HUES64 (cell line): ENCODE results near the gene PPFIBP2.
"Not testable (repeated sequence)": the region's sequence is repeated elsewhere in the genome, so short reads cannot be mapped to it uniquely, and the experiment has no call there.

Experiments used
- H3K27ac ChIP-seq: 2 replicates; pipeline ENCODE4 v1.7.0; 2013; ENCODE audit warnings: low read depth, low read length, inconsistent platforms
- H3K27me3 ChIP-seq: 2 replicates; pipeline ENCODE4 v1.6.1; 2013; ENCODE audit warnings: mild to moderate bottlenecking, low read length; ENCODE audit not compliant: insufficient read depth
- H3K36me3 ChIP-seq: 2 replicates; pipeline ENCODE4 v1.6.1; 2013; ENCODE audit warnings: mild to moderate bottlenecking, low read length; ENCODE audit not compliant: insufficient read depth
- H3K4me1 ChIP-seq: 2 replicates; pipeline ENCODE4 v1.6.1; 2013; ENCODE audit warnings: mild to moderate bottlenecking, low read length, moderate library complexity; ENCODE audit not compliant: insufficient read depth
- H3K4me3 ChIP-seq: 2 replicates; pipeline ENCODE4 v1.5.1; 2013; ENCODE audit warnings: mild to moderate bottlenecking, low read length, moderate library complexity
- H3K9ac ChIP-seq: 2 replicates; pipeline ENCODE4 v1.6.1; 2013; ENCODE audit warnings: mild to moderate bottlenecking, low read depth, low read length
- H3K9me3 ChIP-seq: 2 replicates; pipeline ENCODE4 v1.6.1; 2013; ENCODE audit warnings: low read depth, low read length; ENCODE audit not compliant: insufficient read depth
- WGBS: fragments of 150-250, 120-280 bp; methylation state at CpG from one replicate; pipeline ENCODE4 v1.1.7; 2013; ENCODE audit warnings: missing lambda C conversion rate; 5-methylcytosine and 5-hydroxymethylcytosine counted together

Gene PPFIBP2

GRCh38 chr11:7655253-7656217 is 141.7 kb downstream of the PPFIBP2 start:
- WGBS, result 90% methylated on average over 14 of the region's 14 CpGs

GRCh38 chr11:7656704-7657103 is 142.9 kb downstream of the PPFIBP2 start:
- no peak overlapping the region for H3K9ac ChIP-seq
- no peak overlapping the region for H3K4me3 ChIP-seq
- H3K27me3 ChIP-seq, result no peaks in the 10 kb centered on the region
- H3K36me3 ChIP-seq, result peaks cover 11% of the 10 kb centered on the region; the same call in 1 of the 2 replicates
- WGBS, result 94% methylated on average over 11 of the region's 11 CpGs
- no peak overlapping the region for H3K27ac ChIP-seq
- H3K9me3 ChIP-seq, result no peaks in the 10 kb centered on the region
- no peaks in the 10 kb centered on the region for H3K4me1 ChIP-seq

More at GRCh38 chr11:7655253-7656217, 141.7 kb downstream of the PPFIBP2 start:
- Histone ChIP-seq H3K9ac (no peak overlapping the region), H3K9me3 (no peaks in the 10 kb centered on the region), H3K36me3 (peaks cover 12% of the 10 kb centered on the region; the same call in 1 of the 2 replicates), H3K27me3 (no peaks in the 10 kb centered on the region), H3K4me1 (no peaks in the 10 kb centered on the region), H3K4me3 (no peak overlapping the region), H3K27ac (no peak overlapping the region)

GRCh38 chr11:7657306-7658025 is 143.7 kb downstream of the PPFIBP2 start:
- WGBS, result 80% methylated on average over 15 of the region's 15 CpGs
- Histone ChIP-seq H3K9ac (no peak overlapping the region), H3K27ac (no peak overlapping the region), H3K4me3 (no peak overlapping the region), H3K4me1 (no peaks in the 10 kb centered on the region), H3K27me3 (no peaks in the 10 kb centered on the region), H3K9me3 (no peaks in the 10 kb centered on the region), H3K36me3 (peaks cover 7% of the 10 kb centered on the region; the same call in 1 of the 2 replicates)

- Histone ChIP-seq H3K9me3 (peaks cover 11% of the 10 kb centered on the region), H3K36me3 (peaks cover 43% of the 10 kb centered on the region)
- H3K4me1 ChIP-seq, H3K27me3 ChIP-seq, H3K4me3 ChIP-seq, H3K27ac ChIP-seq, H3K9ac ChIP-seq: not testable (repeated sequence)
- 90% methylated on average over 14 of the region's 16 CpGs for WGBS
These were observed 149.7 kb downstream of the PPFIBP2 start for GRCh38 chr11:7663531-7663930.

GRCh38 chr11:7664867-7665266 is 151.1 kb downstream of the PPFIBP2 start:
- H3K36me3 ChIP-seq, result peaks cover 54% of the 10 kb centered on the region
- no peaks in the 10 kb centered on the region for H3K27me3 ChIP-seq
- H3K4me3 ChIP-seq, result no peak overlapping the region
- no peak overlapping the region for H3K9ac ChIP-seq
- H3K9me3 ChIP-seq, result peaks cover 11% of the 10 kb centered on the region
- H3K27ac ChIP-seq, result no peak overlapping the region
- H3K4me1 ChIP-seq, result peaks cover 6% of the 10 kb centered on the region; the same call in 1 of the 2 replicates
- WGBS, result 97% methylated on average over 6 of the region's 6 CpGs

- H3K36me3 ChIP-seq, result peaks cover 61% of the 10 kb centered on the region
- H3K9me3 ChIP-seq, result peaks cover 11% of the 10 kb centered on the region
- H3K9ac ChIP-seq, result no peak overlapping the region
- H3K4me1 ChIP-seq, result peaks cover 6% of the 10 kb centered on the region; the same call in 1 of the 2 replicates
- 74% methylated on average over 20 of the region's 20 CpGs for WGBS
- H3K27ac ChIP-seq, result no peak overlapping the region
- no peaks in the 10 kb centered on the region for H3K27me3 ChIP-seq
- H3K4me3 ChIP-seq, result no peak overlapping the region
These were observed 151.9 kb downstream of the PPFIBP2 start for GRCh38 chr11:7665473-7666291.

- Histone ChIP-seq H3K9me3 (peaks cover 11% of the 10 kb centered on the region), H3K36me3 (peaks cover 64% of the 10 kb centered on the region), H3K27me3 (no peaks in the 10 kb centered on the region), H3K4me1 (peaks cover 6% of the 10 kb centered on the region; the same call in 1 of the 2 replicates), H3K4me3 (no peak overlapping the region), H3K9ac (no peak overlapping the region), H3K27ac (no peak overlapping the region)
- 95% methylated on average over 7 of the region's 7 CpGs for WGBS
These were observed 152.6 kb downstream of the PPFIBP2 start for GRCh38 chr11:7666292-7666866.

- Histone ChIP-seq H3K9ac (no peak overlapping the region), H3K36me3 (peaks cover 64% of the 10 kb centered on the region), H3K4me3 (no peak overlapping the region), H3K27ac (no peak overlapping the region; the same call in 1 of the 2 replicates), H3K9me3 (peaks cover 11% of the 10 kb centered on the region), H3K27me3 (no peaks in the 10 kb centered on the region), H3K4me1 (peaks cover 6% of the 10 kb centered on the region; the same call in 1 of the 2 replicates)
- WGBS, result 91% methylated on average over 2 of the region's 2 CpGs
These were observed 153.7 kb downstream of the PPFIBP2 start for GRCh38 chr11:7667460-7667859.

- H3K36me3 ChIP-seq, result peaks cover 64% of the 10 kb centered on the region
- H3K27me3 ChIP-seq, result no peaks in the 10 kb centered on the region
- no peak overlapping the region for H3K4me3 ChIP-seq
- H3K9ac ChIP-seq, result no peak overlapping the region
- H3K9me3 ChIP-seq, result peaks cover 11% of the 10 kb centered on the region
- WGBS, result 85% methylated on average over 7 of the region's 7 CpGs
- H3K4me1 ChIP-seq, result peaks cover 11% of the 10 kb centered on the region; the same call in 1 of the 2 replicates
- peak overlapping the region; percentile 16; the same call in 1 of the 2 replicates for H3K27ac ChIP-seq
These were observed 154.7 kb downstream of the PPFIBP2 start for GRCh38 chr11:7668464-7668863.

GRCh38 chr11:7668911-7669310 is 155.1 kb downstream of the PPFIBP2 start:
- WGBS, result 81% methylated on average over 4 of the region's 5 CpGs
- peaks cover 63% of the 10 kb centered on the region for H3K36me3 ChIP-seq

More at GRCh38 chr11:7668911-7669310, 155.1 kb downstream of the PPFIBP2 start:
- H3K9ac ChIP-seq, result no peak overlapping the region
- no peaks in the 10 kb centered on the region for H3K27me3 ChIP-seq
- no peak overlapping the region for H3K4me3 ChIP-seq
- H3K27ac ChIP-seq, result peak overlapping the region; percentile 16; the same call in 1 of the 2 replicates
- peaks cover 11% of the 10 kb centered on the region; the same call in 1 of the 2 replicates for H3K4me1 ChIP-seq
- H3K9me3 ChIP-seq, result peaks cover 10% of the 10 kb centered on the region
